HG02885 (cell line): ENCODE results near the gene TMEM229B.
A peak's percentile ranks its signal among the peaks of the same experiment; 100 is the strongest.

Source experiments
- ATAC-seq: cut with Tn5 transposase; IDR thresholded peaks from one replicate; pipeline ENCODE4 v1.9.1; 2021; ENCODE audit warnings: mild to moderate bottlenecking; ENCODE audit not compliant: unreplicated experiment, poor library complexity

Gene TMEM229B

GRCh38 chr14:67516676-67517075 is 28.2 kb upstream of the TMEM229B start:
- no peak for ATAC-seq

GRCh38 chr14:67515386-67516079 is 27.0 kb upstream of the TMEM229B start:
- peak; percentile 72 for ATAC-seq

- peak; percentile 58 for ATAC-seq
These were observed 26.3 kb upstream of the TMEM229B start for GRCh38 chr14:67514650-67515385.

- no peak for ATAC-seq
These were observed 25.7 kb upstream of the TMEM229B start for GRCh38 chr14:67514203-67514607.

- ATAC-seq, result no peak
These were observed 25.1 kb upstream of the TMEM229B start for GRCh38 chr14:67513631-67514108.

GRCh38 chr14:67512463-67513310 is 24.2 kb upstream of the TMEM229B start:
- no peak for ATAC-seq

- ATAC-seq, result no peak
These were observed 22.3 kb upstream of the TMEM229B start for GRCh38 chr14:67510836-67511235.

GRCh38 chr14:67510121-67510520 is 21.6 kb upstream of the TMEM229B start:
- ATAC-seq, result no peak

GRCh38 chr14:67508956-67509355 is 20.4 kb upstream of the TMEM229B start:
- no peak for ATAC-seq

GRCh38 chr14:67505254-67505653 is 16.7 kb upstream of the TMEM229B start:
- no peak for ATAC-seq

- ATAC-seq, result no peak
These were observed 14.8 kb upstream of the TMEM229B start for GRCh38 chr14:67503331-67503730.

- ATAC-seq, result no peak
These were observed 14.3 kb upstream of the TMEM229B start for GRCh38 chr14:67502867-67503266.

GRCh38 chr14:67501670-67502069 is 13.1 kb upstream of the TMEM229B start:
- no peak for ATAC-seq

- ATAC-seq, result no peak
These were observed 12.5 kb upstream of the TMEM229B start for GRCh38 chr14:67500981-67501380.

- ATAC-seq, result no peak
These were observed 9.2 kb upstream of the TMEM229B start for GRCh38 chr14:67497716-67498115.

- no peak for ATAC-seq
These were observed 8.7 kb upstream of the TMEM229B start for GRCh38 chr14:67497216-67497615.

GRCh38 chr14:67495827-67496226 is 7.3 kb upstream of the TMEM229B start:
- no peak for ATAC-seq

- ATAC-seq, result peak; percentile 30
These were observed 4.7 kb upstream of the TMEM229B start for GRCh38 chr14:67493092-67493717.

GRCh38 chr14:67492538-67492937 is 4.0 kb upstream of the TMEM229B start:
- ATAC-seq, result no peak

GRCh38 chr14:67491741-67492507 is 3.4 kb upstream of the TMEM229B start:
- no peak for ATAC-seq
